HG03045 (cell line): ENCODE measurements around the gene MAPK12.

ENCODE experiments used
- ATAC-seq: cut with Tn5 transposase; IDR thresholded peaks from one replicate; pipeline ENCODE4 v1.9.1; 2021; ENCODE audit warnings: mild to moderate bottlenecking, moderate library complexity; ENCODE audit not compliant: unreplicated experiment

MAPK12 gene

DNA sequence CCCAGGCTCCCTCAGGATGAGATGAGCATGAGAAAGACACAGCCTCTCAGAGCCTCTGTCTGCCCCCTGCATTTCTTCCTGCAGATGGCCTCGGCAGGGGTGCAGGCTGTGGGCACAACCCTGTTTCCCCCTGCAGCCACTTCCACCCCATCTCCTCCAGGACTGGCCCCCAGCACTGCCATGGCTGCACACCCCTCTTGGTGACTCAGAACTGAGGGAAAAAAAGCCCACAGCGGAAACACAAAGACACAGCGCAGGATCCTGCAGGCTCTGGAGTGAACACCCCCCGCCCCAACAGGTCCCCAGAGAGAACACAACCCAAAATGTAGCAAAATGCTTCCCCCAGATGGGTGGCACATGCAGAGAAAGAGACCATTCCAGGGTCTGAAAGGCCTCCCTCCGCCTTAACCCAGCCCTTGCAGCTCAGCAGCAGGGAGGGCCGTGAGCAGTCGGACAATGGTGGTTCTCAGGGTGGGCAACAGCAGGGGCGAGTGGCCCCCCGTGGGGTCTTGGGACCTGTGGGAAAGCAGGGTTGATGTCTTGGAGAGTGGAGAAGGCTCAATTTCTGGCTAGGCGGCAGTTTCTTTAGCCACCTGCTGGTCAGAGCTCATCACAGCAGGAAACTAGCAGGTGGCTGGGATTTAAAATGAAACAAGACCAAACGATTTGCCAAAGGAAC is 24.6 kb downstream of the MAPK12 start:
- ATAC-seq: no peak

DNA sequence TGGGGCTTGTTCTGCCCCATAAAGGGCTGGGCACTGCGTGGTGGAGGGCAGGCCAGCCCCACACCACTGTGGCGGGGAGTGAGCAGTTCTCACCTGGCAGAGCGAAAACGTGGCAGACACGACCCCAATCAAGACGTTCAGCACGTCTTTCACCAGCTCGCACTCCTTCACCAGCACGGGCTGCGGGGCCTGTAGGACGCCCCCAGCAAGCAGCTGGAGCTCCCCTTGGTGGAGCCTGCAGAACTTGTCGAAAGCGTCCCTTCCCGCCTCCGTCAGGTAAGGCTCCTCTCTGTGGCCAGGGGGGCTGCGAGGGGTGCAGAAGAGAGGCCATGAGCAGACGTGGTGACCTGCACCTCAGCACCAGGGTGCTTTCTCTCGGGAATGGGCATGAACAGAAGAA is 28.3 kb downstream of the MAPK12 start:
- no peak for ATAC-seq

DNA sequence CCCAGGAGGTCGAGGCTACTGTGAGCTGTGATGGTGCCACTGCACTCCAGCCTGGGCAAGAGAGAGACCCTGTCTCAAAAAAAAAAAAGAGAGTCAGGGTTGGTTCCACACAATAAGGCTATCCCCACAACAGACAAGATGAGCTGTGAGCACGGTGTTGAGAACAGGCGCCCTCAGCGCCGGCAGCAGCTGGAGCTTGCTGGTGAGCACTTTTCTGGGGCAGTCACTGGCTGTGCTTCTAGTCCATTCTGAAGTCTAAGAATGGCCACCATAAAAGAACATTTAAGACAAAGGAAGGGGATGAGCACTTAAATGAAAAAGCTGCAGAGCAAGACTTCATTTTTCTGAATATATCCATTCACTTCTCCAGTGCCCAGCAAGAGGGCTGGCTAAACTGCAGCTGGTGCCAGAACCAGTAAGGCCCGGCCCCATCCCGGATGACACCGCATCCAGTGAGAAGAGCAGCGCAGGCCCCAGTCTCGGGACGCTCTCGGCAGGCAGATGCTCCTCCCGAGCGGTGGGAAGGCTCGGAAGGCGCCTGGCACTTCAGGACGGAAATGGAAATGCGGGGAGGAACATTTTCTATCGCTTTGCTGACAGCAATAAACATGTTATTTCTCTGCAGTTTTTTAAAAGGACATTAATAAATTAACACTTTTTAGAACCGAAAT is 28.9 kb downstream of the MAPK12 start:
- ATAC-seq: no peak

DNA sequence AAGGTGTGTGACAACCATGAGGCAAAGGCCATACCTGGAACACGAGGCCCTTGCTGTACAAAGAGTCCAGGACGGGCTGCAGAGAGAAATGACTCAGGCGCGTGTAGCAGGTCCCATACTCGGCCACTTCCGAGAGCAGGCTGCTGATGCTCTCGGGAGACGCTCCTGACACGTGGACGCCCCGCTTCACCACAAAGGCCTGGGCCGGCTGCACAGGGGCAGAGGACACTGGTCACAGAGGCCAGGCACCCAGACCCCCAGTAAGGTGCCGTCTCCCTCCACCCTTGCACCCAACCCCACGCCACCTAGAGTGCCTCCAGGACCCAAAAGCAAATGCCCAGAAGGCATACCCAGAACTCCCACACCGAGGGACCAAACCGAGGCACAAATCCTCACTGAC is 32.1 kb downstream of the MAPK12 start:
- ATAC-seq: no peak

DNA sequence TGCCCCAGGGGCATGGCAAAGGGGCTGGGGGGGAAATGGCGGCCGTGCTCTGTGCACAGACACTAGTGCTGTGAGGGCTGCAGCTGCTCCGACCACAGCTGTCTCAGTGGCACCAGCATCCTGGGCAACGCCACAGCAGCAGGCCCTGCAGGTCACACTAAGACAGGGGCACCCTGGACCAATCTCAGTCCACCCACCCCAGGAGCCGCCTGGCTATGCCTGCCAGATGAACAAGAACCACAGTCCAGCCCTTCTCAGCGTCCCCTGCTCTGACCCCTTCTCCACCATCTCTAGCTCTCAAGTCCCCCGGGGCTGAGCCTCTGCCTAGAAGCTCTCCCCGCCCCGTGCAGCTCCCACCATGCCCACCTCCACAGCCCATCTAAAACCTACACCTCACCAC is 33.1 kb downstream of the MAPK12 start:
- ATAC-seq: no peak

DNA sequence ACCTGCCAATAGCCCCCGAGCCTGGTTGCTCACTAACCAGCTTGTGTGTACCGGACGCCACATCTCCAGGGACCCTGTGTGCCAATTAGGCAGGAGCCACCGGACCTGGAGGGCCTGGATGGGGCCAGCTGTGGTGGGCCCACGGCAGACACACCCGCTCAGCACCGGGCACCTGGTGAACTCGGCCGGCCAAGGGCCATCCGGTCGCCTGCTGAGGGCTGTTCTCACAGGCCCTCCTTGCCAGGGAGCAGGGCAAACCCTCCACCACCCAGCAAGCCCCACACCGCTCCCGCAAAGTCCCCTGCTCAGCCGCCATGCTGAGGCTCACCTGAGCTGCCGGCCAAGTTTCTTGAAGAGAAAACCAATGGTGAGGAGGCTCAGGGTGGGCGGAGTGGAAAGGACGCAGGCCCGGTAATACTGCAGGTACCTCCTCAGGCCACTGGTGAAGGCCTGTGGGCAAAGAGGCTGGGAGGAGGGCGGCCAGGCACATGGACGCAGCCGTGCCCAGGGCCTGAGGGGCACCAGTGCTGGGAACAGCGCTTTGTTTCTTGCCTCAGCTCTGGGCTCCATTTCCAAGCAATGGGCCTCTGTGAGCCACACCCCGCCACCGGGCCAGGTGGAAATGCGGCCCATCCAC is 33.8 kb downstream of the MAPK12 start:
- no peak for ATAC-seq

DNA sequence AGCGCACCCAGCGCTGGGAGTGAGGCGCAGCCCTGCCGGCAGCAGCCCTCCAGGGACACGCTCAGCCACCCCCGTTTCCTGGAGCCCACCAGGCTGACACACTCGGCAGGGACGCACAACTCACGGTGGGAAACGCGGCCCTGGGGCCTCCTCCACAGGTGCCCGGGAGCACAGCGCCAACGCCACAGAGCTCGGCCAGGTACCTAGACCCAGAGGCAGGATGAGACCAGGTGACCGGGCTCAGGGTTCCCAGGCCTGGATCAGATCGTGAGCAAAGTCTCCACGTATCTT is 34.7 kb downstream of the MAPK12 start:
- no peak for ATAC-seq

DNA sequence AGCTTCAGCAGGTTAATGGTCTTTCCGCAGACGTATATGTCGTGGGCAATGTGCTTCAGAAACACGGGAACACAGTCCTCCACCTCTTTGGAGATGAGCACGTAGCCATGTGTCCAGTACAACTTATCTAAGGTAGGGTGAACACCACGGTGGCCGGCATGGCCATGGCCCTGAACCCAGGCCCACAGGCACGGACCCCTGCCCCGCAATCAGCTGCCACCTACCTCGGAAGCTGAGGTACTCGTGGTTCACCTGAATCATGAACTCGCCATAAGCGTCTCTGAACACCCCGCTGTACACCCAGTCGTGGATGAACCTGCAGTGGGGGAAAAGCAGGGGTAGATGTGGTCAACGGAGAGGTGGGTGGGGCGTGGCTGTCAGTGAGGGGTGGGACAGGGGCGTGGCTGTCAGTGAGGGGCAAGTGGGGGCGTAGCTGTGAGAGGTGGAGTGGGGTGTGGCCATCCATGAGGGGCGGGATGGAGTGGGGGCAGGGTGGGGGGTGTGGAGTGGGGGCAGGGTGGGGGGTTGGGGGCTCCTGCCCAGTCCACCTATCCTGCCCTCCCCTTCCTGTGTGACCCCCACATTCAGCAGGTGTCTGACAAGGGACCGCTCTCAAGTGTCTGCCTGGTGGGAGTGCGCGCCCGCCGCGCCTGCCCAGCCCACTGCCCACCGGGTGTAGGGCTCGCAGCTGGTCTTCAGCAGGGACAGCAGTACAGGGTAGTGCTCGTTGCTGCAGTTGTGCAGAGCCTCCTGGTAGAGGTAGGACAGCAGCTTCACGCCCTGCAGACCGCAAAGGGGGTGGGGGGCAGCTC is 35.2 kb downstream of the MAPK12 start:
- ATAC-seq: no peak

DNA sequence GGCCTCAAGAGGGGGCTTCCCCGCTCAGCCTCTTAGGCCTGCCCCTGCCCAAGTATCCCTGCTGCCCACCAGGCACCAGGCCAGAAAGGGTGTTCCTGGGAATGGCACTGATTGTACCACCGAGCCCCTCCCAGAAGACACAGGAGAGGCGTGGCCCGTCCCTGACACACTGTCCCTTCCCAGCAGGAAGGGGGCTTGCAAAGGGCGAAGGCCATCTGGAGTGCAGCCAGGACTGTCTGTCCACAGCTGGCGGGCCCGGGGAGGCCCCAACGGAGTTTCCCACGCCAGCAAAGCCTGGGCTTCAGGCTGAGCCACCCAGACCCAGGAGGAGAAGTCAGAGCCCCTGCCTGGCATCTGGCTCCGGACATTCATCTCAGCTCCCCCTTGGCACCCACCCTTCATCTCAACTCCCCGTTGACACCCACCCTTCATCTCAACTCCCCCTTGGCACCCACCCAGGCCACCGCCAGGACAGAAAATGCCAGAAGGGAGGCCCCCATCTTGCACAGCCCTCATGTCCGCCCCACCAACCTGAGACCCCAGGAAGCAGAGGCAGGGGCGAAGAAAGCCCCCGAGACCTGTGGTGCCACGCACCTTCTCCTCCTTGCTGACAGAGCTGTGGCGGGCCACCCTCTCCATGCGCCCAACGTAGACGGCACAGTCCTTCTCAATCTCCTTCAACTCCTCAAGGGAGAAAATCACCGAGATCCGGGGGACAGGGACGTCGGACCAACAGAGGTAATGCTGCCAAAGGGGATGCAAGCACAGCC is 36.1 kb downstream of the MAPK12 start:
- no peak for ATAC-seq

DNA sequence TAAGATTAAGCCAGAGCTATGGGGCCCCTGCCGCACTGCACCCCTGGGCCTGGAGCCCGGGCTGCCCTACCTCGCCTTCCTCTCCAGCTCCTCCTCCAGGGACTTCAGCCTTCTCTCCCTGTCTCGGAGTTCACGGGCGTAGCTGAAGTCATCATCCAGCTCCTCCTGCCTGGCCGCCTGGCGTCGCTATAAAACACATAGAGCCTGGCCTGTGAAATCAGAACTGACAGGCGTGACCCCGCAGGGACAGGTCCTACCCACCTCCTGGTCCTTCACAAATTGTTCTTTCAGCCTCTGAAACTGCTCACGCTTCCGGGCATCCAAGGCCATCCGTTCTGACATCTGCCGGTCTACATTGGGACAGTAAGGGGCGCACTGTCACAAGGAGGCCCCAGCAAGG is 37.4 kb downstream of the MAPK12 start:
- ATAC-seq: no peak

DNA sequence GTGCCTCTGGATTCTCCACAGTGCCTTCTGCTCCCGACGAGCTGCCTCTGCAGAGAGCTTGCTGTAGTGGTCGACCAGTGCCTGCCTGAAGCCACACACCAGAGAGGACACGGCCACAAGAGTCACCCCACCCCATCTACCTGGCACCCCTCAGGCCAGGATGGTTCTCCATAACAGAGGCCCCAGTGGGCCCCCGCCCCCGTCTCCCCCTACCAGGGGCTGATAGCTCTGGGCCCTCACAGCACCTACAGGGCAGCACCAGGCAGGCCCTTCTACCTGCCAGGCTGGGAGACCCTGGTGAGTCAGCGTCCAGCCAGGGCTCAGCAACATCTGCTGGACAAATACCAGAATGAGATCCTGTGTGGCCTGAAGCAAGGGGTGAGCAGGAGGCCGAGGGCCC is 39.0 kb downstream of the MAPK12 start:
- ATAC-seq: no peak

DNA sequence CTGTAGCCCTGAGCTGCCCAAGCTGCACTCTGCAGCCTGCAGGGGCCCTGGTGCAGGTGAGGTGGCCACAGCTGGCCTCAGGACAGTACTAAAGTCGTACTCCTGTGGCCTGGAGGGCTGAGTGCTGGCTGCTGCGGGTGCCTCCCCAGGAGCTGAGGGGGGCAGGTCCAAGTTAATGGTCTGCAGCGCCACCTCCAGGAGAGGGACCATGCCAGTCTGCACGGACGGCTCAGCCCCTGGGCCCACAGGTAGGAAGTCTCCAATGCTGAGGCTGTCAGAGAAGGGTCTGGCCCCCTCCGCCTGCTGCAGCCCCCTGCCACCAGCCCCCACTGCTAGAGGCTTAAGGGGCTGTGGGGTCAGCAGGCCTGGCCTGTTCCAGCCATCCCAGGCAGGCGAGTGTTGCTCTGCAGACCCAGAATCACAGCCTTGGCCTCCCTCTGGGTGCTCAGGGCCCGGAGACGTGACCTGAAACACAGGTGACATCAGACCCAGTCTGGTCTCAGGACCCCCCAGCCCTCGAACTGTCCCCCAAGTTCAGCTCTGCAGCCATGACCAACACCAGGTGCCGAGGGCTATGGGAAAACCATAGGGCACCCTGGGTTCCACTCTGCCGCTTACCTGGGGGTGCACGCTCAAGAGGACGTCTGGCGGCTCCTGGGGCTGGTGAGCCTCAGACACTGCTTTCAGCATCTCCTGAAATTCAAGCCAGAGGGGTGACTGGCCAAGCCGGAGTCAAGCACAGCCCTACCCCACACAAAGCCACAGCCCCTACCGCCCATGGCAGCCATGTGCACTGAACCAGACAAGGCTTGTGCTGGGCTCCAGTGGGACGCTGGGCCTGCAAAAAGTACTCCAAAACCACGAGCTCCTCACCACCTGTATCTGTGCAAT is 39.8 kb downstream of the MAPK12 start:
- no peak for ATAC-seq

DNA sequence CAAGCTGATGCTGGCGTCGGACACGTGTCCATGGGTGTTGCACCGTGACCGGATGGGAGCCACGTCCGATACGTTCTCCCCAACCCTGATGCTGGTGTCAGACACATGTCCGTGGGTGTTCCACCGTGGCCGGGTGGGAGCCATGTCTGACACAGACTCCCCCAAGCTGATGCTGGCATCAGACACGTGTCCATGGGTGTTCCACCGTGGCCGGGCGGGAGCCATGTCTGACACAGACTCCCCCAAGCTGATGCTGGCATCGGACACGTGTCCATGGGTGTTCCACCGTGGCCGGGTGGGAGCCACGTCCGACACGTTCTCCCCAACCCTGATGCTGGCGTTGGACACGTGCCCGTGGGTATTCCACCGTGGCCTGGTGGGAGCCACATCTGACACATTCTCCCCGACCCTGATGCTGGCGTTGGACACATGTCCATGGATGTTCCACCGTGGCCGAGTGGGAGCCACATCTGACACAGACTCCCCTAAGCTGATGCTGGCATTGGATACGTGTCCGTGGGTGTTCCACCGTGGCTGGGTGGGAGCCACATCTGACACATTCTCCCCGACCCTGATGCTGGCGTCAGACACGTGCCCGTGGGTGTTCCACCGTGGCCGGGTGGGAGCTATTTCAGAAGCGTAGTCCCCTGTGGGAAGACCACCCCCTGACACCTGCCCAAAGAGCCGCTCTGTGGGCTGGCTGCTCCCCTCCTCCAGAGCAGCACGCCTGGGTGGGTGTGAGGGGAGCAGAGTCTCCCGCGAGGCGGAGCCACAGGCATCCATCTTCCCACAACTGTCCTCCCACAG is 40.7 kb downstream of the MAPK12 start:
- ATAC-seq: no peak

DNA sequence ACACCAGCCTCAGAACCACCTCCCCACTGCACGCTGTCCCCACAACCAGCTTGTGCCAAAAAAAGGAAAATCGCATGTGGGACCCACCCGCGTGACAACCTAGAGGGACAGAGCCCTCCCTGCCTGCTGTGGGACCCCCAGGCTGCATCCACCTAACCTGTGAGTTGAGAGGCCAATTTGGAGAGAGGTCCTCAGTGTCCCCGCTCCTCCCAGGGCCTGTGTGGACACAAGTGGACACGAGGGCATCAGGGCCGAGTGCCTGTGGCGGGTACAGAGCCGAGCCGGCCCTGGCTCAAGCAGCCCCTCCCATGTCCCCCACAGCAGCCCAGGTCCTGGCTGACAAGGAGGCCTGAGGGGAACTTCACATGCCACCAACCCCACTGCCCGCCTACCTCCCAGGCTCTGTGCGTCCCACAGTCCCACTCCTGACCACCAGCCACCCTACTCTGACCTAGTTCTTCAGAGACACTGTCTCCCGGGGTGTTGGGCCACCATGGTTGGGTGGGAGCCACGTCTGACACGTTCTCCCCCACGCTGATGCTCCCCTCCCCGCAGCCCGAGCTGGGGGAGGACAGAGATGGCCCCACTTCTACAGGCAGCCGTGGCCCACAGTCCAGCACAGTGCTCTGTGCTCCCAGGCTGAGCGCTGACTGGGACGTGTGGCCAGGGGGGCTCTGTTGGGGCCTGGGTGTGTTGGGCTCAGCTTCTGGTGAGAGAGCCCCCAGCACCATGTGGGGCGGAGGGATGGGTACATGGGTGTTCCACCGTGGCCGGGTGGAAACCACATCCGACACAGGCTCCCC is 41.5 kb downstream of the MAPK12 start:
- no peak for ATAC-seq

DNA sequence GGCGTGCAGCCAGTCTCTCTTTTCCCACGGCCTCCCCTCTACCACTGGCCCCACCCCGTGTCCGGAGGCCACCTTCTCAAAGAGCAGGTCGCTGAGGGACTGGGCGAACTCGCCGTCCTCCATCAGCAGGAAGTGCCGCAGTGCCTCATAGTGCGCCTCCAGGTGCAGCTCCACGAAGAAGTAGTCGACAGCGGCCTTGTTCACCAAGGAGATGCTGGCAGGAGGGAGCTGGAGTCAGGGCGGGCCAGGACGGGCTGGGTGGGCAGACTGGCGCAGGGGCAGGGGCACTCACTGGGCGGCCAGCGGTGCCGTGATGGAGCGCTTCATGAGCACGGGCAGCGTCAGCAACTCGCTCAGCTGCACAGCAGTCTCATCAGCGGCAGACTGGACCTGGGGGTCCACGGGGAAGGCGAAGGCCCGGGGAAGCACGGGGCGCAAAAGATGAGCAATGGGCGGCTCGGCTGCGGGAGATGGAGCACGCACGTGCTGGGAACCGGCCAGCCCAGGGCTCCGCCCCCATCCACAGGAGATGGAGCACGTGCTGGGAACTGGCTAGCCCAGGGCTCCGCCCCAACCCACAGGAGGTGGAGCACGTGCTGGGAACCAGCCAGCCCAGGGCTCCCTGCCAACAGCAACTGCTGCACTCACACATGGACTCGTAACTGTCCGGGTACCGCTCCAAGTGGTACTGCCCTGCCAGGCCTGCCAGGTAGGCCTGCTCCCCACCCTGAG is 42.3 kb downstream of the MAPK12 start:
- ATAC-seq: no peak

DNA sequence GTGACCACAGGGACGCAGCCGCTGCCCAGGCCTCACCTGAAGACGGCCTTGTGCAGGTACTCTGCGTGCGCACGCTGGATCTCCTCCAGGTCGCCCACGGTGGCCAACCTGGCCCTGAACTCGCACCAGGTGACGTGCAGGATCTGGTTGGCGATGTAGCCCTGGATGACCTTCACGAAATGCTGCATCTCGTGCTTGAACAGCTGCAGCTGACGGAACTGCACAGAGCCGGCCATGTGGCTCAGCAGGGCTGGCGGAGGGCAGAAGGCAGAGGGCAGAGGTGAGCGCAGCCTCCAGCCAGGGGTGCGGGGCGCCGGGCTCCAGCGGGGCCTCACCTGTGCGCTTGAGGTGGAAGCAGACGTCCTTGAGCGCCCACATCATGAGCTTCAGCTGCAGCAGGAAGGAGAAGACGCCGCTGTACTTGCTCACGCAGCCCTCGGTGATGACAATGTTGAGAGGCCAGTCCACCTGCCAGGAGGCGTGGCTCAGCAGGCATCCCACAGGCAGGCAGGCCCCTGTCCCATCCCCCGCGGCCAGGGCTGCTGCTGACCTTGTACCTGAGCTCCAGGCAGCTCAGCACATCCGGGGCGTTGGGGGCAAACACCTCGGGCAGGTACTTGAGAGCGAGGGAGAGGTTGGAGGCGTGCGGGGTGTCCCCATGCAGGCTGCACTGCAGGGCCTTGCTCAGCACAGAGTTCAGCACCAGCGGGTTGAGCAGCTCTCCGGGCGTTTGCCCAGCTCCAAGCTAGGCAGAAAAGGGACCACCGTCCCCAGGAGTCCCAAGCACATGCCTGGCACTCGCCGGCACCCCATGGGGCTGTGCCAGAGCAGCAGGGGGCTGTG is 43.1 kb downstream of the MAPK12 start:
- ATAC-seq: no peak
